ENCODE data around the gene ZMIZ1.

Gene ZMIZ1

DNA sequence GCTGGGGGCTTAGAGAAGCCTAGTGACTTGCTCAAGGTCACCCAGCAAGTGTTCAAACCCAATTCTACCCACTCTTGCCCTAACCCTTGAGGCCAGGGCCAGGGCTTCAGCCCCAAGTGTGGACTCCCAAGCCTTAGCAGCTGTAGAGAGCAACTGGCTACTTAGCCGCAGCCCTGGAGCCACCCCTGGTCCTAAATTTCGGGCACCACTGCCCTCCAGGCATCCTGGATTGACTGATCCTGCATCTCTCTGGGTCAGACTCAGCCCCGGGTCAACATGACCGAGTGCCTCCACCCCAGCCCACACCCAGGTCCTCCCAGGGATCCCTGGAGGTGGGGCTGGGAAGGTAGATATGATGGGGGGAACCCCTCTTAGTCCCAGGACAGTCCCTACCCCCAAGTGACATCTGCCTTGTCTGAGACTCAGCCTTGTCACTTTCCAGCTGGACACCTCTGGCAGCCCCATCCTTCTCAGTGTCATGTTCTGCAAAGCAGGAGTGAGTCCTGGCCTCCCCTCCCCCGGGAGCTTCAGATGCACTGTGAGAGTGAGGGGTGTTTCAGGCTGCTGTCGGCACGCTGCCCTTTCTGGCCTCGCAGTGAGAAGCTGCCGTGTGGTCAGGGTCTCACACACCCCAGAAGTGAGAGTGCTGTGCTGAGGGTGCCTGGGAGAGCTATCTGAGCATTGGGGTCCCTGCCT, 89.8 kb downstream of the ZMIZ1 start:
- no peak for DNase-seq

DNA sequence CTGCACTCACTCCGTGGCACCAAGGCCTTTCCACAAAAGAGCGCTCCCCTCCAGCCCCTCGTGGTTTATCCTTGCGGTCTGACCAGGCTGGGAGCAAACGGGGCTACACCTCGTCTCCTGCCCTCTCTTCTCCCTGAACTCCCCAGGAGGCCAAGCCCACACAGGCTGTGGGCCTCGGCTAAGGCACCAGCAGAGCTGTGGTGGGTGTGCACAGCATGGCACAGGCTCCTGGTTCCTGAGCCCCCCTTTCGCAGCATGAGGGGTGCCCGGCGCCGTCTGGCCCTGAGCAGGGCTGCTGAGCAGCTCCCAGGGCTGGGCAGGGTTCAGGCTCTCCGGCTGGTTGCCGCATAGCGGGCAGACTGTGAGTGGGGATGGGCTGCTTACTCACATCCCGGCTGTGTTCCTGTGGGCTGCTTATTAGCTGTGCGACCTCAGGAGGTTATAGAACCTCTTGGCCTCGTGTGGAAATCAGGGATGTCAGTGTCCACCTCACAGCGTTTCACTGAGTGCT, 90.4 kb downstream of the ZMIZ1 start:
- DNase-seq = no peak

- no peak for DNase-seq
These were observed 91.0 kb downstream of the ZMIZ1 start for GRCh38 chr10:79159785-79160184.

- DNase-seq = no peak
These were observed 91.4 kb downstream of the ZMIZ1 start for GRCh38 chr10:79160191-79160590.

GRCh38 chr10:79161557-79161956, 92.8 kb downstream of the ZMIZ1 start:
- no peak for DNase-seq

- DNase-seq = no peak
These were observed 93.3 kb downstream of the ZMIZ1 start for GRCh38 chr10:79162022-79162421.

GRCh38 chr10:79162861-79163665, 94.3 kb downstream of the ZMIZ1 start:
- DNase-seq = no peak

DNA sequence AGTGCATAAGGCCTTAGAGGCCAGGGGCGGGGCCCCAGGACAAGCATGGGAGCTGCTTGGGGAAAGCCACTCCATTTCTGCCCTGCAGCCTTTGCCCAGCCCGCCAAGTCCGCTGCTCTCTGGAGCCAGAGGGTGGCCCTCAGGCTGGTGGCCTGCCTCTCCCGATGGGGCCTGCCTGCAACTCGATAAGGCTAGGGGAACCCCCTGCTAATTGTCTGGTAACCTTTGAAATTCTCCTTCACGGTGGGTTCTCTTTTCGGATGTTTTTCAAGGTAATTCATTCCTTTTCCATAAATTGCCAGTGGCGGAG, 94.9 kb downstream of the ZMIZ1 start:
- no peak for DNase-seq

DNA sequence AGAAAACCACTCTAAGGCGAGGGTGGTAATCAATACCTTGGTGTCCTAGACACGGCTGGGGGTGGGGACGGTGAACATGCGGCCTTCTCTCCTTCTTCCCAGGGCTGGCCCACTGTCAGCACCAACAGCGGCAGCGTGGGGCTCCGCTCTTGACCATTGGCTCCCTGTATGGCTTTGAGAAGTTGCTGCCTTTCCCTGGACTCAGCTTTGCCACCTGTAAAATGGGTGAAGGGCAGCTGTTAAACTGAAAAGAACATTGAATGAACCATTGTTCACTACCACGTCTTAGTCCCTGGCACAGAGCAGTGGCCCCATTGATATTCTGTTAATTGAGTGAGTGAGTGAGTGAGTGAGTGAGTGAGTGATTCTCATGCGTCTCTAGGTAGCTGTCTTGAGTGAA, 95.3 kb downstream of the ZMIZ1 start:
- DNase-seq = no peak

DNA sequence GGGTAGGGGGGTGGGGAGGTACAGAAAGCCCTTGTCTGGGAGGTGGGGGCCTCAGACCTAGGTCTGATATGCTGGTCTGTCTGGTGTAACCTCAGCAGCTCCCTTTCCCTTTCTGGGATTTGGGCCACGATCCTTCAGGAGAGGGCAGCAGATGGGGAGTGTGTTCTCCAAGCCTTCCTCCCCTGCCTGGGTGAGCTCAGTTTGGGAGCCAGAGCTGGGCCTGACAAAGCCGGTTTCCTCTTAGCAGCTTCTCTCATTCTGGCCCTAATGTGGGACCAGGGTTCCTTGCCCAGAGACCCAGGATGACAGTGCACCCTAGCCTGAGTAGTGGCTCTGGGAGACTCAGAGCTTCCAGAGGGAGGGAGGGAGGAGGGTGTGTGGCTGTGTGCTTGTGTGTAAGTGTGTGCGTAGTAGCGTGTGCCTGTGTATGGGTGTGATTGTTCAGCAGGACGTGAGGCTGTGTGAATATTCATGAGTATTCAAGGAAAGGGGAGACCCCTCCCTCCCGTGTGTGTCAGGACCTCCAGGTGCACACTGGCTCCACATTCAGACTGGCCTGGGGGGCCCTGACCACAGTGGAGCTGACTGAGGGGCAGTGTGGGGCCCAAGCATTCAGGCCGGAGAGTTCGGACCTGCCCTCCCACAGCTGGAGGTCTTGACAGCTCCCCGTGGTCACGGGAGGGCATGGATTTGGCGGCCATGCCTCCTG, 96.5 kb downstream of the ZMIZ1 start:
- no peak for DNase-seq

DNA sequence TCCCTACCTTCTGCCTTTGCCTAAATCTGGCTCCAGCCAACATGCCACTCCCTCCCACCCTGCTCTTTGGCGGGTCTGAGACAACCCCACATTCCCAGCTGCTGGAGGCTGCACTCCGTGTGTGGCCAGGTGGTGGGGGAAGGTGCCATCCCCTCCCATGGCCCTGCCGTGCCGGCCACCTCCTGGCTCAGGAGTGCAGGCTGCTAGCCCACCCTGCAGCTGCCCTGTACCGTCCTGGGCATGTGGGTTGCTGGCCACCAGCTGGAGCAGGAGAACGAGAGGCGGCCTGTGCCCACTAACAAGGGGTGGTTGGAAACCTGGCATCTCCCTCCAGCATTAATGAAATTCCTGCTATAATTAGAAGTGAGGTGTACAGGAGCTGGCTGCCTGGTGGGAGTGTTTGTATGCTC, 97.6 kb downstream of the ZMIZ1 start:
- no peak for DNase-seq

- DNase-seq = no peak
These were observed 98.0 kb downstream of the ZMIZ1 start for GRCh38 chr10:79166741-79167140.

DNA sequence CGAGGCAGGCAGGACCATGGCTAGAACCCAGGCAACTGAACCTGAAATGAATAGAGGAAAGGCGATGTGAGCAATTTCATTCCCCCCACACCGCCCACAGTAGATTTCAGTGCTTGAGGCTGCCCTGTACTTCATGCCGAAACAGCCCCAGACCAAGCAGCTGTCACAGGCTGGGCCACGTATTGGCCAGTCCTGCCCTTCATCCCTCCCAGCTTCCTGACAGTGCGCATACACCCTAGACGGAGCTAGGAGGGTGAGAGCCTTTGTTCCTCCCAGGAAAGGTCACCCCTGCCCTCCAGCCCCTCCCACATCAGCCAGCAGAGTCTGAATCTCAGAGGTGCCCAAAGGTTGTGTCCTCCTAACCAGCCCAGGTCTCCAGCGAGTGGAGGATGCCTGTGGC, 98.8 kb downstream of the ZMIZ1 start:
- DNase-seq = no peak

- DNase-seq = no peak
These were observed 99.4 kb downstream of the ZMIZ1 start for GRCh38 chr10:79168210-79168609.

DNA sequence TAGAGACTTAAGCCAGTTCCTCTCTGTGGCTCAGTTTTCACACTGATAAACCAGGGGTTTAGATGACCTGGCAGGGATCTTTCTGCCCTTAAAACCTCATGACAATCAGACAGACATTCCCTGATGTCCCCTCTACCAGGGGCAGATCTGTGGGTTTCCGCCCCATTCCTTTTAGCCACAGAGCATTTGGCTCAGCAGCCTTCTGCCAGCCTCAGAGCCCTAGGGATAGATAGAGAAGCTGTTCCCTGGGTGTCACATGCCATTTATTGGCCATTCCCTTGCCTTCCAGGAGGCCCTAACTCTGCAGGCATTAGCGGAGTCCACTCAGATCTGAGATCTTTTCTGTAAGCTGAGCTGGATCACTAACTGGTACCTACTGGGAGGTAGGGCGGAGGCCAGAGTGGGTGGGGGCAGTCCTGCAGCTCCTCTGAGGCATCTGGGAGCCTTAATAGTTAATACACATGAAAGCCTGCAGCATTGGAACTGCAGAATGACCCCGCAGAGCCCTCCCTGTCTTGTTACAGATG, 101.5 kb downstream of the ZMIZ1 start:
- no peak for DNase-seq

GRCh38 chr10:79170993-79171392, 102.2 kb downstream of the ZMIZ1 start:
- no peak for DNase-seq

DNA sequence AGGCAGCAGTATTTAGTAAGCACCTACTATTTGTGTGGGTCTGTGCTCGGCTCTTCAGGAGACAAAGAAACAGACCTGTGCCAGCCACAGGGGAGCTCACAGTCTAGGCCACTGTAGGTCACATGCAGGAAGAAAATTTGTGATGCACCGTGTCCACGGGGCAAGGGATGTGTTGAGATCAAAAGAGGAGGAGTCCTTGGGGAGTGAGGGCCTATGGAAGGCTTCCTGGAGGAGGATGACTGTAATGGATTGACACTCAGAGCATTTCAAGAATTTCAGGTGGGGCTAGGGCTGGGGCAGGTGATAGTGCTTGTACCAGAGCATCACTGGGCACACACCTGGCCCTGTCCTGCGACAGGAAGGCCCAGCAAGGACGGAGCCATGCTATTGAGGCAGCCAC, 102.7 kb downstream of the ZMIZ1 start:
- DNase-seq = no peak

DNA sequence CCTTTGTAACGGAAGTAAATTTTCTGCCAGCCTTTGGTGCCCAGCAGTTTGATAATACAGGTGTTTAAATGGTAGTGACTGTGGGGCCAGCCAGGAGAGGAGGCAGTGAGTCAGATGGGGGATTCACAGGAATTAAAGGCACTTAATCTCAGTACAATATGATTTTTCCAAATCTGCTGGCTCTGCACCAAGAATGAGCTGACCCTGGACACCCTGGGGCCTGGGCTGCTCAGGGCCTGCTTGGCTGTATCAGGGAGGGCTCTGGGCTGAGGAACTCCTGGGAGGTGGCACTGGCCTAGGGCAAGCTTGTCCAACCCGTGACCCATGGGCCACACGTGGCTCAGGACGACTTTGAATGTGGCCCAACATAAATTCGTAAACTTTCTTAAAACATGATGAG, 104.1 kb downstream of the ZMIZ1 start:
- DNase-seq = no peak

DNA sequence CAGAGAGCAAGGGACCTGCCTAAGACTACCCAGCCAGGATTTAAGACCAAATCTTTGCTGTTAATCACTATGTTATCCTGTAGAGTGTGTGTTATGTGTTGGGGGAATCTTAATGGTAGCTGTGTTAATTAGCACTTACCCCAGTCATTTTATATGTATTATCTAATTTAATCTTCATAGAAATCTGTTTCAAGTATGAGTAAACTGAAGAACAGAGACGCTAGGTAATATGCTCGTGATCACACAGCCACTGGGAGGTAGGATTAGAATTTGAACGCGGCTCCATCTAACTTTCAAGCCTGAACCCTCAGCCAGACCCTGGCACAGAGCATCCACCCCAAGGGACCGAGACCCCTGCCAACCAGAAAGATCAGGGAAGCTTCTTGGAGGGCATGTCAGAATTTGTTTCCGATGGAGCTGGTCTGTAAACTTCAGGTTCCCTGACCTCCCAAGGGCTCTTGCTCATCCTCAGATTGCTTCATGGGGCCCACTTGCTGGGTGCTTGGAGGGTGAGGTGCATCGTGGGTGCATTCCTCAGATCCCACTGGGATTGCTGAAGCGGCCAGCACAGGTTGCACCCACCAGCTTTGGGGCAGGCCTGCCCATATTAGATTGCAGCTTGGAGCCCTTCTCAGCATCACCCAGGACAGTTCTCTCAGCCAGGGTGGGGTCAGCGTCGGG, 105.0 kb downstream of the ZMIZ1 start:
- no peak for DNase-seq

GRCh38 chr10:79176052-79176501, 107.3 kb downstream of the ZMIZ1 start:
- DNase-seq = no peak

GRCh38 chr10:79176949-79177602, 108.3 kb downstream of the ZMIZ1 start:
- no peak for DNase-seq

- DNase-seq = no peak
These were observed 109.4 kb downstream of the ZMIZ1 start for GRCh38 chr10:79178070-79178576.

Measured in SHP77 treated with DMSO at 0.1 percent for 48 hours (cell line).